HepG2 (cell line): ENCODE results near the gene ATP5F1E. TPM values are rescaled to one million over a fixed set of nuclear protein-coding genes. Genes with fewer than 3 reads are reported as not detected.

ENCODE experiments used
- ATAC-seq: fragments of 200-7000 bp; cut with Tn5 transposase; 3 replicates; pipeline ENCODE4 v1.9.1; 2020; ENCODE audit warnings: mild to moderate bottlenecking, moderate library complexity
- BruUV-seq: library from RNA; stranded (reverse); fragments of 400-500 nt; replicated peaks from 2 replicates; lab custom pipeline; 2021; lab: Mats Ljungman, UMichigan
- CTCF ChIA-PET: fragments of 300-600 bp; formaldehyde crosslinking; extraction: SDS; loops from one replicate; lab custom pipeline; 2021; ENCODE audit warnings: low total read pairs, inconsistent platforms, low intra/inter-chr PET ratio; lab: Yijun Ruan, JAX
- POLR2A ChIA-PET: fragments of 350-600 bp; sonication (Branson Sonifier 250); formaldehyde crosslinking; loops from one replicate; lab custom pipeline; 2020; ENCODE audit warnings: antibody characterized with exemption, inconsistent platforms; lab: Yijun Ruan, JAX
- DNase-seq: peaks from one replicate; pipeline ENCODE4 v3.0.0-alpha.2; 2015; ENCODE audit warnings: low spot score
- FAIRE-seq: peaks from 3 replicates; lab custom pipeline; 2011; peaks lifted over from hg19 to GRCh38; lab: Jason Lieb, UNC
- H2AFZ ChIP-seq: one replicate; pipeline ENCODE4 v1.6.1; 2011; ENCODE audit warnings: low read length, inconsistent platforms
- H3K27ac ChIP-seq: fragments of 300-600 bp; 3 replicates; pipeline ENCODE4 v1.8.0; 2011; ENCODE audit warnings: mixed run types, mild to moderate bottlenecking, mixed read lengths, low read length, inconsistent platforms; ENCODE audit not compliant: insufficient read depth; ENCODE audit errors: extremely low read length
- H3K27me3 ChIP-seq, 2 experiments: fragments of 200-600 bp in 1 of 2; 2 replicates in 1 of 2; 3 replicates in 1 of 2; pipeline versions ENCODE4 v1.6.0 to v1.8.0; 2011; ENCODE audit warnings: low read length in 2 of 2, mild to moderate bottlenecking in 2 of 2, moderate library complexity in 2 of 2, inconsistent platforms in 1 of 2; ENCODE audit not compliant: insufficient read depth in 2 of 2, control insufficient read depth in 1 of 2
- H3K36me3 ChIP-seq, 2 experiments: fragments of 200-600 bp in 1 of 2; replicated peaks in 1 of 2; 2 replicates in 1 of 2; 3 replicates in 1 of 2; pipeline versions ENCODE4 v1.5.1 to v1.8.0; 2011; ENCODE audit warnings: low read length in 2 of 2, inconsistent platforms in 1 of 2; ENCODE audit not compliant: insufficient read depth in 2 of 2, control insufficient read depth in 1 of 2
- H3K4me1 ChIP-seq: 2 replicates; pipeline ENCODE4 v1.5.1; 2012; ENCODE audit warnings: low read length, inconsistent platforms; ENCODE audit not compliant: insufficient read depth
- H3K4me2 ChIP-seq: 2 replicates; pipeline ENCODE4 v1.6.0; 2011; ENCODE audit warnings: low read depth, low read length, inconsistent platforms
- H3K4me3 ChIP-seq, 3 experiments: fragments of 200-600 bp in 1 of 3; sonication (generic), shearing (Covaris generic) in 1 of 3; replicated peaks in 1 of 3; 2 replicates each; pipeline ENCODE4 v1.5.1; 2011 to 2016; ENCODE audit warnings: low read length in 3 of 3, inconsistent platforms in 2 of 3, low read depth in 2 of 3, mild to moderate bottlenecking in 2 of 3, control low read depth in 1 of 3, mixed read lengths in 1 of 3; ENCODE audit not compliant: insufficient read depth in 1 of 3
- H3K79me2 ChIP-seq: one replicate; pipeline ENCODE4 v1.6.1; 2011; ENCODE audit warnings: low read length, inconsistent platforms; ENCODE audit not compliant: insufficient read depth
- H3K9ac ChIP-seq: 2 replicates; pipeline ENCODE4 v1.6.0; 2011; ENCODE audit warnings: mild to moderate bottlenecking, low read depth, low read length, inconsistent platforms; ENCODE audit not compliant: insufficient read depth
- H3K9me3 ChIP-seq: 2 replicates; pipeline ENCODE4 v1.5.1; 2012; ENCODE audit warnings: mild to moderate bottlenecking, low read length
- H4K20me1 ChIP-seq: 2 replicates; pipeline ENCODE4 v1.6.0; 2011; ENCODE audit warnings: inconsistent platforms, mild to moderate bottlenecking, low read length, moderate library complexity; ENCODE audit not compliant: insufficient read depth
- ADNP ChIP-seq: sonication (generic); formaldehyde crosslinking; IDR thresholded peaks from 2 replicates; pipeline ENCODE4 v1.4.0; 2020; ENCODE audit warnings: missing genetic modification reagents
- AFF4 ChIP-seq: sonication (generic); formaldehyde crosslinking; IDR thresholded peaks from 2 replicates; pipeline ENCODE4 v1.4.0; 2020; ENCODE audit warnings: missing genetic modification reagents
- ARID2 ChIP-seq: sonication (generic); formaldehyde crosslinking; IDR thresholded peaks from 2 replicates; pipeline ENCODE4 v1.8.1; 2022; ENCODE audit warnings: mild to moderate bottlenecking, missing genetic modification reagents, borderline replicate concordance
- ATAD3A ChIP-seq: sonication (generic); formaldehyde crosslinking; IDR thresholded peaks from 2 replicates; pipeline ENCODE4 v1.4.0; 2020; ENCODE audit warnings: missing genetic modification reagents
- FOXC1 ChIP-seq: sonication (generic); formaldehyde crosslinking; IDR thresholded peaks from 2 replicates; pipeline ENCODE4 v1.8.0; 2022; ENCODE audit warnings: mild to moderate bottlenecking, missing genetic modification reagents, borderline replicate concordance
- FOXK2 ChIP-seq: fragments of 450-650 bp; IDR thresholded peaks from 2 replicates; pipeline ENCODE4 v1.6.1; 2016
- HIVEP1 ChIP-seq: sonication (generic); formaldehyde crosslinking; IDR thresholded peaks from 2 replicates; pipeline ENCODE4 v1.4.0; 2020; ENCODE audit warnings: mild to moderate bottlenecking, missing genetic modification reagents
- MED13 ChIP-seq: sonication (generic); formaldehyde crosslinking; IDR thresholded peaks from 2 replicates; pipeline ENCODE4 v1.5.0; 2020; ENCODE audit warnings: missing genetic modification reagents
- NFIB ChIP-seq: sonication (generic); formaldehyde crosslinking; IDR thresholded peaks from 2 replicates; pipeline ENCODE4 v1.9.0; 2021; ENCODE audit warnings: missing genetic modification reagents, mild to moderate bottlenecking, borderline replicate concordance
- NR2F6 ChIP-seq, 2 experiments: IDR thresholded peaks; 2 replicates each; pipeline ENCODE4 v1.6.1; 2016; ENCODE audit warnings: antibody characterized with exemption in 1 of 2, mild to moderate bottlenecking in 1 of 2
- RAD51 ChIP-seq: fragments of 450-650 bp; IDR thresholded peaks from 2 replicates; pipeline ENCODE4 v1.6.1; 2016; ENCODE audit warnings: borderline replicate concordance
- ZFP91 ChIP-seq: sonication (generic); formaldehyde crosslinking; IDR thresholded peaks from 2 replicates; pipeline ENCODE4 v1.9.0; 2022; ENCODE audit warnings: missing genetic modification reagents, mild to moderate bottlenecking, borderline replicate concordance
- ZNF414 ChIP-seq: sonication (generic); formaldehyde crosslinking; IDR thresholded peaks from 2 replicates; pipeline ENCODE4 v1.5.0; 2020; ENCODE audit warnings: missing genetic modification reagents
- ZNF513 ChIP-seq: sonication (generic); formaldehyde crosslinking; conservative IDR thresholded peaks from 2 replicates; pipeline ENCODE4 v1.5.0; 2020; ENCODE audit warnings: missing genetic modification reagents
- ZNF569 ChIP-seq: sonication (generic); formaldehyde crosslinking; IDR thresholded peaks from 2 replicates; pipeline ENCODE4 v1.5.0; 2020; ENCODE audit warnings: mild to moderate bottlenecking, missing genetic modification reagents, moderate library complexity, borderline replicate concordance
- ZNF777 ChIP-seq: sonication (generic); formaldehyde crosslinking; IDR thresholded peaks from 2 replicates; pipeline ENCODE4 v1.4.0; 2020; ENCODE audit warnings: missing genetic modification reagents
- ZNF782 ChIP-seq: sonication (generic); formaldehyde crosslinking; IDR thresholded peaks from 2 replicates; pipeline ENCODE4 v1.4.0; 2020; ENCODE audit warnings: missing genetic modification reagents, mild to moderate bottlenecking, borderline replicate concordance
- WGBS: methylation state at CpG from one replicate; pipeline ENCODE4 v1.1.6; 2017; ENCODE audit warnings: low lambda C conversion rate; 5-methylcytosine and 5-hydroxymethylcytosine counted together
- in situ Hi-C: cut with HindIII; loops from 2 replicates; pipeline ENCODE4 v1.10.0; 2017; ENCODE audit warnings: low pct_unique_long_range_greater_than_20kb; ENCODE audit not compliant: extremely low pct_ligation_motif_present
- intact Hi-C: fragments of 100-400 bp; cut with micrococcal nuclease; formaldehyde crosslinking; loops from one replicate; pipeline ENCODE4 v1.10.0; 2022; ENCODE audit not compliant: unreplicated experiment
- polyA plus RNA-seq, 8 experiments: library from polyadenylated mRNA; depleted of rRNA in 3 of 8; stranded (reverse) in 7 of 8; unstranded in 1 of 8; fragments of >200 nt; fragmentation: Illumina TruSeq in 4 of 8; extraction: Trizol in 4 of 8; gene quantifications; 2 replicates each; pipeline versions ENCODE4 v1.2.1 to v1.2.3, GENCODE V29; 2011 to 2016; ENCODE audit warnings: low read depth in 4 of 8, missing spikeins in 1 of 8, mixed read lengths in 1 of 8; ENCODE audit not compliant: insufficient read depth in 1 of 8
- total RNA-seq, 5 experiments: library from RNA; depleted of rRNA; stranded (reverse); fragments of >200 nt; fragmentation: Illumina TruSeq; extraction: Trizol; gene quantifications; 2 replicates each; pipeline ENCODE4 v1.2.3, GENCODE V29; 2016; ENCODE audit warnings: low read depth in 1 of 5

ATP5F1E gene
- total and polyA plus RNA-seq, 2 of the 13 experiments (the other 11 are each of a cell fraction or from before 2014, with no cell fraction given), result 121 to 134 TPM

- no peaks in the 10 kb centered on the region for H4K20me1 ChIP-seq
- 98% methylated on average over 15 of the region's 16 CpGs for WGBS
- in situ Hi-C loops, result no loop called here
- H3K79me2 ChIP-seq, result peaks cover 14% of the 10 kb centered on the region
- intact Hi-C loops, result loop anchor here (5.0 kb wide), 1 partner anchor 35 kb away; the partner anchor contains the start of gene NELFCD
- peaks cover 67% of the 10 kb centered on the region for H3K4me1 ChIP-seq
- FAIRE-seq (no peak), ATAC-seq (no peak), DNase-seq (no peak)
- peaks cover 0 to 5% of the 10 kb centered on the region in 2 experiments; a peak in 1 of 5 replicates for H3K36me3 ChIP-seq
- no peak overlapping the region for H3K9ac ChIP-seq
- H3K4me2 ChIP-seq, result peak overlapping the region; percentile 66
- H3K27ac ChIP-seq, result peak overlapping the region; percentile 42
- H3K27me3 ChIP-seq, result no peaks in the 10 kb centered on the region
- POLR2A ChIA-PET, result interaction anchor here (1.7 to 7.7 kb wide), 4 partner anchors 11 to 36 kb away, joined by 9 to 61 read pairs (median 13); partner anchors contain the start of genes ATP5F1E and NELFCD
- no peaks in the 10 kb centered on the region for H3K9me3 ChIP-seq
- no peak overlapping the region for H3K4me3 ChIP-seq
- BruUV-seq, result no TSS peak
- CTCF ChIA-PET, result no interaction called here
- no peak overlapping the region for H2AFZ ChIP-seq
- TF ChIP-seq FOXC1 (CRISPR knock-in tag) (no peak), ATAD3A (CRISPR knock-in tag) (no peak), RAD51 (no peak), ZNF782 (no peak), ARID2 (no peak), ZNF569 (no peak), ADNP (no peak), ZFP91 (CRISPR knock-in tag) (peak; percentile 12), FOXK2 (no peak), HIVEP1 (CRISPR knock-in tag) (0 out of 2 replicates have a peak, but pooled peaks have one; percentile 32), AFF4 (CRISPR knock-in tag) (no peak), NFIB (CRISPR knock-in tag) (no peak), ZNF414 (CRISPR knock-in tag) (no peak), ZNF513 (CRISPR knock-in tag) (no peak), ZNF777 (CRISPR knock-in tag) (no peak), MED13 (CRISPR knock-in tag) (no peak), NR2F6 (IDR thresholded peaks at IDR 0.05) (no peak), NR2F6 (CRISPR knock-in tag; IDR thresholded peaks at IDR 0.05) (no peak)
Measured at GRCh38 chr20:59017493-59018231, 14.5 kb downstream of the ATP5F1E start.
